Measurements from ENCODE around the gene SDHB. TPM values are rescaled to one million over a fixed set of nuclear protein-coding genes. Genes with fewer than 3 reads are reported as not detected.

Gene SDHB
- polyA plus RNA-seq, 12 donors, result 67.4 to 139 (median 122) TPM; not detected in 1

GRCh38 chr1:16971341-16972188 is 82.3 kb downstream of the SDHB start:
- no peak for DNase-seq

- DNase-seq, result no peak
Observed at GRCh38 chr1:16970132-16970910, 83.5 kb downstream of the SDHB start.

GRCh38 chr1:16969651-16970050 is 84.2 kb downstream of the SDHB start:
- no peak for DNase-seq

- DNase-seq, result no peak
Observed at GRCh38 chr1:16969057-16969611, 84.7 kb downstream of the SDHB start.

Other genes starting within 250 kb of the SDHB start
- gene RNU1-2, start 158.1 kb downstream of the SDHB start, polyA plus RNA-seq (ENCODE audit: insufficient read length in 12 of 12), result not detected
- 10 to 100 TPM in 11 of 12 donors, not detected in 1; 13.3 to 46.0 (median 18.7) TPM for gene CROCC, start 132.1 kb downstream of the SDHB start, polyA plus RNA-seq (ENCODE audit: insufficient read length in 12 of 12)
- 100 to 1,000 TPM in 2 of 12 donors, 10 to 100 TPM in 9, not detected in 1; 45.3 to 340 (median 72.6) TPM for gene MFAP2, start 73.4 kb downstream of the SDHB start, polyA plus RNA-seq (ENCODE audit: insufficient read length in 12 of 12)
- 10 to 100 TPM in 11 of 12 donors, not detected in 1; 11.8 to 36.6 (median 17.3) TPM for gene ATP13A2, start 42.1 kb downstream of the SDHB start, polyA plus RNA-seq (ENCODE audit: insufficient read length in 12 of 12)
- 100 to 1,000 TPM in 5 of 12 donors, 10 to 100 TPM in 7; 28.1 to 807 (median 91.2) TPM for gene PADI2, start 65.4 kb upstream of the SDHB start, polyA plus RNA-seq (ENCODE audit: insufficient read length in 12 of 12)
- under 1 TPM in 10 of 12 donors, not detected in 2; 0.15 to 0.76 (median 0.35) TPM for gene PADI1, start 151.1 kb upstream of the SDHB start, polyA plus RNA-seq (ENCODE audit: insufficient read length in 12 of 12)
- under 1 TPM in 2 of 12 donors, not detected in 10; 0.05 to 0.17 TPM for gene PADI3, start 195.1 kb upstream of the SDHB start, polyA plus RNA-seq (ENCODE audit: insufficient read length in 12 of 12)